ENCODE results near the gene GZMA.
"Not testable (repeated sequence)": the region's sequence is repeated elsewhere in the genome, so short reads cannot be mapped to it uniquely, and the experiment has no call there.

Gene GZMA

DNA sequence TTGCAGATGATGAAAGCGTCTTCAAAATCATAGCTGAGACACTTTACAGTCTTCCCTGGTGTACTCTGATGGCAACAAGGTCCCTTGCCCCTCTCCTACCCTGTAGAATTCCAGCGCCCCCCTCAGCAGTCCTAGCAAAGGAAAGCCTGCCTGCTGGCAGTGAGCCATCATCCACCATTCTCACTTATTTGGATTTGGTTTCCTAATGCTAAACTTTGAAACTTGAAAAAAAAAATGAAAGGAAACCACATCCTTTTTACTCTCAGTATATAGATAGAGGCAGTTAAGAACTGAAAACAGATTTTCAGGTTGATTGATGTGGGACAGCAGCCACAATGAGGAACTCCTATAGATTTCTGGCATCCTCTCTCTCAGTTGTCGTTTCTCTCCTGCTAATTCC is at the start of gene GZMA:
TSS of gene GZMA (plus strand) at position 299 of the 400 bp plus-strand sequence. CDS start at position 336, 37 bp downstream.
- Histone ChIP-seq H2AFZ (ENCODE audit: low read depth, low read length) (no peak within 1 kb of the TSS), H3K9me3 (ENCODE audit: low read length) (no peaks in the 10 kb centered on the region), H3K27me3 (ENCODE audit: insufficient read depth, low read length) (no peaks in the 10 kb centered on the region), H3K36me3 (ENCODE audit: insufficient read depth, low read length) (no peaks in the 10 kb centered on the region), H3K4me3 (ENCODE audit: low read length) (no peak within 1 kb of the TSS), H3K4me1 (ENCODE audit: insufficient read depth, low read length) (no peaks in the 10 kb centered on the region)

DNA sequence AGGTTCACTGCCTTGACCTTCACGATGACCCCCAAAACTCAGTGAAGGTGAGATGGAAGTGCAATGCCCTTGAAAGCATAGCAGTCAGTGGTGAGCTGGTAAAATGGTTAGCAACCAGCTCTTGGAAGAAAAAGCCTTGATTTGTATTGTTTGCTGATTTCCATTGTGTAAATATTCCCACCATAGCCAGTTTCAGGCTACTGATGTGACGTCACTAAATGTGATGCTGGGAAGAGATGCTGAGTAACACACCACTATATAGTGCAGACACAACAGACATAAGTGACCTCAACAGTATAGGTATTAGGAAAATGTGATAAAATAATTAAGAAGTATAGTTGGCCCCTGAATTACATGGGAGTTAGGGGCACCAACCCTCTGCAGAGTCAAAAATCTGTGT is 47.3 kb upstream of the GZMA start:
- Histone ChIP-seq H2AFZ (ENCODE audit: low read depth, low read length) (no peak overlapping the region), H3K4me1 (ENCODE audit: insufficient read depth, low read length) (no peaks in the 10 kb centered on the region), H3K27me3 (ENCODE audit: insufficient read depth, low read length) (no peaks in the 10 kb centered on the region), H3K36me3 (ENCODE audit: insufficient read depth, low read length) (no peaks in the 10 kb centered on the region), H3K4me3 (ENCODE audit: low read length) (no peak overlapping the region), H3K9me3 (ENCODE audit: low read length) (no peaks in the 10 kb centered on the region)

DNA sequence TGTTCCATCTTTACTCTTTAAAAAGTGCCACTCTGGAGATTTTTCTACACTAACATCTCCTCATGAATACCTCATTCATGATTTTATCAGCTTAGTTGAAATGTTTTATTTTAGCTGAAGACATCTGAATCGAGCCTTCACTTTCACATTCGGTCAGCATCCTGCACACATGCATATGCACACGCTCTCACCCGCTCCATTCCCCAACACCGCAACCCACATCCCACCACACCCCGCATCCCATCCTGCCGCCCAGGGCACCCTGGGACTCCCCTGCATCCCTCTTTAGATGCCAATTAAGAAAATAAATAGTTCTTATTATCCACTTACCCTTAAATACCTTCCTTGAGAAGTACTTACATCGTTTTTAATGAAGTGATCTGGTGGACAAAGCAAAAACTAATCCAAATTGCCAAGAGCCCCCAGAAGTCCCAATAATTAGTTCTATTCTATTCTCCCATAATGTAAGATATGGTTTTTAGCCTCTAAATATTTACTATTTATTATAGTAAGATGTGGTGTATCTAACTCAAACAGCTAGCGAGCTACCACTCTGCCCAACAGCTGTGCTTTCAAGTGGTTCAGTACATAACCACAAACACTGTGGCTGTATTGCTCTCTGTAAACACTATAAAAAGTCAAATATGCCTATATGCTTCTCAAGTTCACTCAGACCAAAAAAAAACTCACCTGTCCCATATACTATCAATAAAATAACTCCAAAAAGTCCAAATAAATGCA is 40.2 kb upstream of the GZMA start:
- no peaks in the 10 kb centered on the region for H3K9me3 ChIP-seq (ENCODE audit: low read length)
- H3K4me3 ChIP-seq (ENCODE audit: low read length): no peak overlapping the region
- no peaks in the 10 kb centered on the region for H3K4me1 ChIP-seq (ENCODE audit: insufficient read depth, low read length)
- H2AFZ ChIP-seq (ENCODE audit: low read depth, low read length): no peak overlapping the region
- no peaks in the 10 kb centered on the region for H3K27me3 ChIP-seq (ENCODE audit: insufficient read depth, low read length)
- no peaks in the 10 kb centered on the region for H3K36me3 ChIP-seq (ENCODE audit: insufficient read depth, low read length)

DNA sequence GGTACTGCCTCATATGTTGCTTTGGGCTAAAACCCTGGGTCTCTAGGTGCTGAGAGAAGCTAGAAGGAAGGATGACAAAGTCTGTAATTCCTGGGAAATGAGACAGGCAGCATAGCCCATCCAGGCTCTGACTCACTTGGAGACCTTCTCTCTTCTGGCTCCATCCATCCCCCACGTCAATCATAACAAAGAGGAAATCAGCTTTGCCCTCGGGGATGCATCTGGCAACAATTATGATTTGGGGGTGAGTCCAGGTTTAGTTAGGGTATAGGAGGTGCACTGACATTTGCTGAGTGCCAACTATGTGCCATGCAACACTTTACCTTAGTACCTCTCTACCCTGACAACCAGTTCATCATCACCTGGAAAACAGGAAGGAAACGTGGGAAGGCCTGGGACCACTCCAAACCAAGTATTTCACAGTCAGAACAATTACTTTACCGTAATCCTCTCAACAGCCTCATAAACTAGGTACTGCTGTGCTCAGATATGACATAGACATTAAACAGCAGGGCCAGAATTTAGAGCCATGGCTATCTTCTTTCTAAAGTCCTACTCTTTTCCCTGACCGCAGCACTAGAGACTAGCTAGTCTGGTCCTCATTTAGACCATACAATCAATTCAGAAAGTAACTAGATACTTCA is 39.1 kb upstream of the GZMA start:
- Histone ChIP-seq H3K4me3 (ENCODE audit: low read length) (no peak overlapping the region), H3K4me1 (ENCODE audit: insufficient read depth, low read length) (no peaks in the 10 kb centered on the region), H3K27me3 (ENCODE audit: insufficient read depth, low read length) (no peaks in the 10 kb centered on the region), H2AFZ (ENCODE audit: low read depth, low read length) (no peak overlapping the region), H3K36me3 (ENCODE audit: insufficient read depth, low read length) (no peaks in the 10 kb centered on the region), H3K9me3 (ENCODE audit: low read length) (no peaks in the 10 kb centered on the region)

- no peak overlapping the region for H3K4me3 ChIP-seq (ENCODE audit: low read length)
- H3K27me3 ChIP-seq (ENCODE audit: insufficient read depth, low read length): no peaks in the 10 kb centered on the region
- no peaks in the 10 kb centered on the region for H3K4me1 ChIP-seq (ENCODE audit: insufficient read depth, low read length)
- H3K36me3 ChIP-seq (ENCODE audit: insufficient read depth, low read length): no peaks in the 10 kb centered on the region
- no peak overlapping the region for H2AFZ ChIP-seq (ENCODE audit: low read depth, low read length)
- H3K9me3 ChIP-seq (ENCODE audit: low read length): no peaks in the 10 kb centered on the region
Measured at GRCh38 chr5:55063899-55064298, 38.5 kb upstream of the GZMA start.

DNA sequence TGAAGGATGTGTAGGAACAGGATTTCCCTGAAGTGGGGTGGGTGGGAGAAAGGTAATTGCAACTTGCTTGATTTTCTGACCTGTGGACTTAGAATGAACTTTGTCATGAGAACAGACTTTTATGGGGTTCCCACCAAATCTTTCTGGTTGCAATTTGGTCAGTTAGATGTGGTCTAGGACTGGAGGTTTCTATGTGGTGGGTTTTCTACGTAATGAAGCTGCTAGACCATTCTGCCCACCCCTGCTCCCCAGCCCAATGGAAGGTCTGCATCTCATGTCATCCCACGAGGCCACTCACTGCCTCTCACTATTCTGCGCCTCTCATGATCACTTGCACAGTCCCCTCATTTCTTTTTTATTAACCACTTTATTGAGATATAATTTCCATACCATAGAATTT is 37.9 kb upstream of the GZMA start:
- Histone ChIP-seq H3K4me1 (ENCODE audit: insufficient read depth, low read length) (no peaks in the 10 kb centered on the region), H3K36me3 (ENCODE audit: insufficient read depth, low read length) (no peaks in the 10 kb centered on the region), H2AFZ (ENCODE audit: low read depth, low read length) (no peak overlapping the region), H3K9me3 (ENCODE audit: low read length) (no peaks in the 10 kb centered on the region), H3K27me3 (ENCODE audit: insufficient read depth, low read length) (no peaks in the 10 kb centered on the region), H3K4me3 (ENCODE audit: low read length) (no peak overlapping the region)

GRCh38 chr5:55066277-55066676 is 36.2 kb upstream of the GZMA start:
- Histone ChIP-seq H3K4me3 (ENCODE audit: low read length) (no peak overlapping the region), H2AFZ (ENCODE audit: low read depth, low read length) (no peak overlapping the region), H3K27me3 (ENCODE audit: insufficient read depth, low read length) (no peaks in the 10 kb centered on the region), H3K9me3 (ENCODE audit: low read length) (no peaks in the 10 kb centered on the region), H3K36me3 (ENCODE audit: insufficient read depth, low read length) (no peaks in the 10 kb centered on the region), H3K4me1 (ENCODE audit: insufficient read depth, low read length) (no peaks in the 10 kb centered on the region)

DNA sequence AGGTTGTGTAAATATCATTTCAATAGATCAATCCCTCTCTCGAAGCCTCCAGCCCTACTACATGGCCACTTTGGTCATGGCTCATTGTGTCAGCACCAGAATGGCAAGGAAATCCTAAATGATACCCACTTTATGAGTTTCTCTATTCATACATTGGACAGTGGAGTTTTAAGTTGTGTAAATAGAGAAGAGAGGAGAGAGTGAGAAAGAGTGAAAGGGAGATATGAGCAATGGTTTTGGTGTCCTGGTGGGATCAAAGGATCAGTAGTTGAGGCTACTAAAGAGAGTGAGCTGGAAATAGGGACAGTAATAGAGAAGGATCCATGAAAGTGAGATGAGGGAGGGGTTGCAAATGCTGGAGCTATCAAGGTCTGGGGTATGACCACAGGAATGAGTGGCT is 31.5 kb upstream of the GZMA start:
- H3K4me3 ChIP-seq (ENCODE audit: low read length): no peak overlapping the region
- H2AFZ ChIP-seq (ENCODE audit: low read depth, low read length): no peak overlapping the region
- H3K36me3 ChIP-seq (ENCODE audit: insufficient read depth, low read length): no peaks in the 10 kb centered on the region
- H3K27me3 ChIP-seq (ENCODE audit: insufficient read depth, low read length): no peaks in the 10 kb centered on the region
- no peaks in the 10 kb centered on the region for H3K9me3 ChIP-seq (ENCODE audit: low read length)
- H3K4me1 ChIP-seq (ENCODE audit: insufficient read depth, low read length): no peaks in the 10 kb centered on the region

GRCh38 chr5:55071413-55071812 is 31.0 kb upstream of the GZMA start:
- H3K4me1 ChIP-seq (ENCODE audit: insufficient read depth, low read length): no peaks in the 10 kb centered on the region
- no peak overlapping the region for H3K4me3 ChIP-seq (ENCODE audit: low read length)
- no peak overlapping the region for H2AFZ ChIP-seq (ENCODE audit: low read depth, low read length)
- no peaks in the 10 kb centered on the region for H3K27me3 ChIP-seq (ENCODE audit: insufficient read depth, low read length)
- H3K9me3 ChIP-seq (ENCODE audit: low read length): no peaks in the 10 kb centered on the region
- no peaks in the 10 kb centered on the region for H3K36me3 ChIP-seq (ENCODE audit: insufficient read depth, low read length)

DNA sequence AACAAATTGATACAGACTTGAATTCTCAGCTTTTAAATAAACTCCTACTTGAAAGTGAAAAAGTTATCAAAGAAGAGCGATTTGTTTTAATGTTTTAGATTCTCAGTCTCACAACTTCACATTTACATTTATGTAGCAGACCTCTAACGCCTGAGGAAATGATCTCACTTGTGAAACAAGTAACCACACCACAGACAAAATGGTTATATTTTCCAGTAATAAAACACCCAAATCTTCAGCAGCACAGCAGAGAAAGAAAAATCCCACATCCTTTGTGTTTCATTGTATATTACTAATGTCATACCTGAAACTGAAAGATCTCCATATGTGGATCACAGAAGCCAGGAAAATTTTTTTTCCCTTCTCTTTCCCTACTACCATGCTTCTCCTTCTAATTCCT is 29.8 kb upstream of the GZMA start:
- H3K27me3 ChIP-seq (ENCODE audit: insufficient read depth, low read length): no peaks in the 10 kb centered on the region
- H3K4me1 ChIP-seq (ENCODE audit: insufficient read depth, low read length): no peaks in the 10 kb centered on the region
- no peaks in the 10 kb centered on the region for H3K9me3 ChIP-seq (ENCODE audit: low read length)
- H2AFZ ChIP-seq (ENCODE audit: low read depth, low read length): no peak overlapping the region
- no peaks in the 10 kb centered on the region for H3K36me3 ChIP-seq (ENCODE audit: insufficient read depth, low read length)
- no peak overlapping the region for H3K4me3 ChIP-seq (ENCODE audit: low read length)

- H3K36me3 ChIP-seq (ENCODE audit: insufficient read depth, low read length): no peaks in the 10 kb centered on the region
- H3K27me3 ChIP-seq (ENCODE audit: insufficient read depth, low read length): no peaks in the 10 kb centered on the region
- no peaks in the 10 kb centered on the region for H3K4me1 ChIP-seq (ENCODE audit: insufficient read depth, low read length)
- H3K9me3 ChIP-seq (ENCODE audit: low read length): no peaks in the 10 kb centered on the region
- H3K4me3 ChIP-seq (ENCODE audit: low read length): no peak overlapping the region
- no peak overlapping the region for H2AFZ ChIP-seq (ENCODE audit: low read depth, low read length)
Measured at GRCh38 chr5:55073211-55073610, 29.2 kb upstream of the GZMA start.

DNA sequence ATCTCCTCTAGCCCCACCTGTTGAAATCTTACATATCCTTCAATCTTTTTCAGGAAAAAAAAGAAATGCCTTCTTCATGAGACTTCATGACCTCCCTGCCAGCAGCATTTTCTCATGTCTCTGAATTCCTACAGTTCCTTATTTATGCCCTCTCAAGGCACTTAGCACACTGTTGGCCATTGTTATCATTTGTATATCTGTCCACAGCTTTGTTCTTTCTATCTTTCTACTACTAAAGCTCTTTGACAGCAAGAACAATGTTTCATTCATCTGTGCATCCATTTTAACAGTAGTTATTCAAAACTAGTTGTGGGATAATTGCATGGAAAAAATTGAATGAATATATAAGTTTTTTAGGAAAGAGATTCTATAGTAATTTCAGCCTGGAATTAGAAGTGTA is 20.9 kb upstream of the GZMA start:
- Histone ChIP-seq H2AFZ (ENCODE audit: low read depth, low read length) (no peak overlapping the region), H3K4me3 (ENCODE audit: low read length) (no peak overlapping the region), H3K4me1 (ENCODE audit: insufficient read depth, low read length) (no peaks in the 10 kb centered on the region), H3K36me3 (ENCODE audit: insufficient read depth, low read length) (no peaks in the 10 kb centered on the region), H3K27me3 (ENCODE audit: insufficient read depth, low read length) (no peaks in the 10 kb centered on the region), H3K9me3 (ENCODE audit: low read length) (no peaks in the 10 kb centered on the region)

GRCh38 chr5:55089301-55089700 is 13.1 kb upstream of the GZMA start:
- H3K36me3 ChIP-seq (ENCODE audit: insufficient read depth, low read length); H3K4me3 ChIP-seq (ENCODE audit: low read length); H3K9me3 ChIP-seq (ENCODE audit: low read length); H2AFZ ChIP-seq (ENCODE audit: low read depth, low read length); H3K4me1 ChIP-seq (ENCODE audit: insufficient read depth, low read length); H3K27me3 ChIP-seq (ENCODE audit: insufficient read depth, low read length): not testable (repeated sequence)

- H3K27me3 ChIP-seq (ENCODE audit: insufficient read depth, low read length): not testable (repeated sequence)
Measured at GRCh38 chr5:55091011-55091410, 11.4 kb upstream of the GZMA start.

More at GRCh38 chr5:55091011-55091410, 11.4 kb upstream of the GZMA start:
- not testable (repeated sequence) for H3K4me3 ChIP-seq (ENCODE audit: low read length); H3K4me1 ChIP-seq (ENCODE audit: insufficient read depth, low read length); H2AFZ ChIP-seq (ENCODE audit: low read depth, low read length); H3K36me3 ChIP-seq (ENCODE audit: insufficient read depth, low read length); H3K9me3 ChIP-seq (ENCODE audit: low read length)

Measured in neuron (in vitro differentiated cells).